Activated T-cell treated with anti-CD3 and anti-CD28 coated beads, Interleukin-2, amount 50 U/mL, for 48 hours (primary cell): ENCODE results near the gene ADD2.

ENCODE experiments used
- DNase-seq, 2 experiments: peaks; one replicate each; pipeline ENCODE4 v3.0.0-alpha.2; 2020

ADD2 gene

GRCh38 chr2:70718736-70719135 lies 49.3 kb downstream of the ADD2 start:
- no peak for DNase-seq

- DNase-seq = no peak
These were observed 49.8 kb downstream of the ADD2 start for GRCh38 chr2:70718241-70718640.

GRCh38 chr2:70717431-70718038 lies 50.5 kb downstream of the ADD2 start:
- DNase-seq = no peak

GRCh38 chr2:70716951-70717350 lies 51.0 kb downstream of the ADD2 start:
- no peak for DNase-seq

GRCh38 chr2:70716131-70716743 lies 51.8 kb downstream of the ADD2 start:
- DNase-seq = peak in 1 of 2 experiments; percentile 10

- DNase-seq = no peak
These were observed 52.7 kb downstream of the ADD2 start for GRCh38 chr2:70715071-70715985.

- DNase-seq = no peak
These were observed 53.7 kb downstream of the ADD2 start for GRCh38 chr2:70714141-70714905.

GRCh38 chr2:70712916-70713315 lies 55.1 kb downstream of the ADD2 start:
- no peak for DNase-seq

- no peak for DNase-seq
These were observed 56.8 kb downstream of the ADD2 start for GRCh38 chr2:70711191-70711590.

GRCh38 chr2:70710038-70710690 lies 57.8 kb downstream of the ADD2 start:
- no peak for DNase-seq

- no peak for DNase-seq
These were observed 58.5 kb downstream of the ADD2 start for GRCh38 chr2:70709275-70710037.

GRCh38 chr2:70708376-70709199 lies 59.4 kb downstream of the ADD2 start:
- no peak for DNase-seq

GRCh38 chr2:70707706-70708105 lies 60.3 kb downstream of the ADD2 start:
- no peak for DNase-seq

- DNase-seq = no peak
These were observed 61.8 kb downstream of the ADD2 start for GRCh38 chr2:70706026-70706795.

- peak in 1 of 2 experiments; percentile 1 for DNase-seq
These were observed 62.7 kb downstream of the ADD2 start for GRCh38 chr2:70705160-70705850.

- DNase-seq = peak in 1 of 2 experiments; percentile 7
These were observed 64.0 kb downstream of the ADD2 start for GRCh38 chr2:70703900-70704549.

- DNase-seq = no peak
These were observed 65.1 kb downstream of the ADD2 start for GRCh38 chr2:70702711-70703395.

- DNase-seq = no peak
These were observed 69.2 kb downstream of the ADD2 start for GRCh38 chr2:70698847-70699246.
